ENCODE results near the gene KIF26B.

- TF ChIP-seq CTCF (IDR thresholded peaks at IDR 0.05; ENCODE audit: low read depth, low read length), result no peak
- TF ChIP-seq MYC (IDR thresholded peaks at IDR 0.05; ENCODE audit: low read depth, low read length), result no peak
- no peak for TF ChIP-seq POLR2A (IDR thresholded peaks at IDR 0.05; ENCODE audit: extremely low read depth, insufficient read length)
- TF ChIP-seq MAX (IDR thresholded peaks at IDR 0.05; ENCODE audit: low read depth, low read length), result no peak
Measured at GRCh38 chr1:245579881-245580280, 425.1 kb downstream of the KIF26B start.

Data from NB4 (cell line).